Thymus (tissue), 11 donors: ENCODE results near the gene F5. TPM values are rescaled to one million over a fixed set of nuclear protein-coding genes. Genes with fewer than 3 reads are reported as not detected.

Experiments used
- DNase-seq, 9 donors: peaks; one replicate each; pipeline ENCODE4 v3.0.0-alpha.2; 2013; ENCODE audit warnings: low spot score in 9 of 9, low read depth in 6 of 9, missing footprints in 1 of 9
- H3K27ac ChIP-seq, 2 donors: one replicate each; pipeline ENCODE4 v1.5.1; 2013; ENCODE audit warnings: control low read depth in 1 of 2, low read depth in 1 of 2, low read length in 1 of 2, mild to moderate bottlenecking in 1 of 2, moderate library complexity in 1 of 2
- H3K27me3 ChIP-seq, 2 donors: one replicate each; pipeline ENCODE4 v1.5.1; 2013; ENCODE audit warnings: low read length in 1 of 2; ENCODE audit not compliant: control insufficient read depth in 2 of 2, insufficient read depth in 1 of 2
- H3K36me3 ChIP-seq, 2 donors: one replicate each; pipeline ENCODE4 v1.5.1; 2013; ENCODE audit warnings: low read length in 1 of 2, mild to moderate bottlenecking in 1 of 2, moderate library complexity in 1 of 2; ENCODE audit not compliant: control insufficient read depth in 2 of 2, insufficient read depth in 2 of 2
- H3K4me1 ChIP-seq, 2 donors: one replicate each; pipeline ENCODE4 v1.5.1; 2013; ENCODE audit warnings: low read length in 2 of 2; ENCODE audit not compliant: control insufficient read depth in 2 of 2, insufficient read depth in 2 of 2
- H3K4me3 ChIP-seq, 2 donors: one replicate each; pipeline ENCODE4 v1.5.1; 2013; ENCODE audit warnings: low read length in 2 of 2, control low read depth in 1 of 2, mild to moderate bottlenecking in 1 of 2
- H3K9me3 ChIP-seq, 2 donors: one replicate each; pipeline ENCODE4 v1.5.1; 2013; ENCODE audit warnings: low read length in 1 of 2, mild to moderate bottlenecking in 1 of 2; ENCODE audit not compliant: control insufficient read depth in 2 of 2, insufficient read depth in 1 of 2
- WGBS: extraction: QIAGEN DNeasy Blood & Tissue Kit; methylation state at CpG from one replicate; pipeline ENCODE4 v1.1.7; 2013; 5-methylcytosine and 5-hydroxymethylcytosine counted together
- polyA plus RNA-seq: library from polyadenylated mRNA; stranded (reverse); fragments of 200-250 nt; gene quantifications from one replicate; pipeline ENCODE4 v1.2.3, GENCODE V29; 2013
- total RNA-seq: library from RNA; stranded (reverse); fragments of 120-200 nt; gene quantifications from one replicate; pipeline ENCODE4 v1.2.4, GENCODE V29; 2013
- donor health status: healthy.

The F5 gene
- total and polyA plus RNA-seq, 2 donors = 0.85 to 4.1 TPM

DNA sequence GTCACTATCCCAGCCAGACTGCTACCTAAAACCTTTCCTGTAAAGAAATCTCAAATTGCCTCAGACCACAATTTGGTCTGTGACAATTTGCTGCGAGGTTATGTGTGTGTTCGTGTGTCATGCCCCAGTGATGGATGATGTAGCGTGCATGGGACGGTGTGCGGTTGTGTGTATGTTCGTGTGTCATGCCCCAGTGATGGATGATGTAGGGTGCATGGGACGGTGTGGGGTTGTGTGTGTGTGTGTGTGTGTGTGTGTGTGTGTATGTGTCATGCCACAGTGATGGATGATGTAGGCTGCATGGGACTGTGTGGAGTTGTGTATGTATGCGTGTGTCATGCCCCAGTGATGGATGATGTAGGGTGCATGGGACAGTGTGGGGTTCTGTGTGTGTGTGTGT, 34.3 kb upstream of the F5 start:
- H3K4me1 ChIP-seq = peaks cover 3 to 10% of the 10 kb centered on the region in 2 donors
- DNase-seq = no peak
- no peaks in the 10 kb centered on the region for H3K36me3 ChIP-seq
- 94% methylated on average over 8 of the region's 8 CpGs for WGBS
- no peaks in the 10 kb centered on the region for H3K9me3 ChIP-seq
- no peak overlapping the region for H3K27ac ChIP-seq
- H3K27me3 ChIP-seq = no peaks in the 10 kb centered on the region
- no peak overlapping the region for H3K4me3 ChIP-seq

DNA sequence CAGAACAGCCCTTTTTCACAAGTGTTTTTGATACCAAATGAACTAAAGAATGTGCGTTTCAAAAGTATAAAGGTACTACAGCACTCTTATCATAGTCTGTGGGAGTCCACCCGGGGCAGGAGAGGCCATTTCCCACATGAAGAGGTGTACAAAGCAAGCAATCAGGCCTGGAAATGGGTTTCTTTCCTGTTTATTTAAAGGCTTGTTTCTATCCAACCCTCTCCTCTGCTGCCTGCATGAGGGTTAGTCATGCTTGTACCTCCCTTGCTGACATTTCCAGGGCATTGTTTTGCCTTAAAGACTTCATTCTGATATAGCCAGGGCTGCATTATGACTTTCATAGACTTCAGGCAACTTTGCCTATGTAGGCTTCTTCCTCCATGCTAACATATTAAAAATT, 32.1 kb upstream of the F5 start:
- no peak for DNase-seq
- H3K9me3 ChIP-seq = no peaks in the 10 kb centered on the region
- peaks cover 0 to 3% of the 10 kb centered on the region in 2 donors for H3K4me1 ChIP-seq
- no peak overlapping the region for H3K27ac ChIP-seq
- WGBS = 94% methylated on average over 2 of the region's 2 CpGs
- no peaks in the 10 kb centered on the region for H3K36me3 ChIP-seq
- H3K27me3 ChIP-seq = no peaks in the 10 kb centered on the region
- H3K4me3 ChIP-seq = no peak overlapping the region

GRCh38 chr1:169615803-169616202, 29.5 kb upstream of the F5 start:
- H3K27ac ChIP-seq = no peak overlapping the region
- H3K4me1 ChIP-seq = no peaks in the 10 kb centered on the region
- H3K27me3 ChIP-seq = no peaks in the 10 kb centered on the region
- no peaks in the 10 kb centered on the region for H3K9me3 ChIP-seq
- no peak overlapping the region for H3K4me3 ChIP-seq
- no peaks in the 10 kb centered on the region for H3K36me3 ChIP-seq
- DNase-seq = no peak
- WGBS = 93% methylated on average over 5 of the region's 5 CpGs

GRCh38 chr1:169610858-169611257, 24.6 kb upstream of the F5 start:
- Histone ChIP-seq H3K4me1 (no peaks in the 10 kb centered on the region), H3K36me3 (no peaks in the 10 kb centered on the region), H3K27ac (no peak overlapping the region), H3K27me3 (no peaks in the 10 kb centered on the region), H3K4me3 (no peak overlapping the region), H3K9me3 (no peaks in the 10 kb centered on the region)
- no peak for DNase-seq
- 90% methylated on average over 6 of the region's 6 CpGs for WGBS

GRCh38 chr1:169610108-169610507, 23.8 kb upstream of the F5 start:
- Histone ChIP-seq H3K27ac (no peak overlapping the region), H3K27me3 (no peaks in the 10 kb centered on the region), H3K9me3 (no peaks in the 10 kb centered on the region), H3K4me1 (peaks cover 0 to 2% of the 10 kb centered on the region in 2 donors), H3K4me3 (no peak overlapping the region), H3K36me3 (no peaks in the 10 kb centered on the region)
- DNase-seq = no peak
- WGBS = 91% methylated on average over 1 of the region's 1 CpG

GRCh38 chr1:169608226-169608625, 21.9 kb upstream of the F5 start:
- H3K9me3 ChIP-seq = no peaks in the 10 kb centered on the region
- peaks cover 4 to 9% of the 10 kb centered on the region in 2 donors for H3K4me1 ChIP-seq
- H3K4me3 ChIP-seq = no peak overlapping the region
- H3K27ac ChIP-seq = no peak overlapping the region
- 95% methylated on average over 4 of the region's 4 CpGs for WGBS
- H3K36me3 ChIP-seq = no peaks in the 10 kb centered on the region
- no peak for DNase-seq
- H3K27me3 ChIP-seq = no peaks in the 10 kb centered on the region

GRCh38 chr1:169604781-169605560, 18.7 kb upstream of the F5 start:
- DNase-seq = peak in 3 of 9 donors; percentile 28 to 70 (median 44)
- Histone ChIP-seq H3K27me3 (no peaks in the 10 kb centered on the region), H3K4me1 (peaks cover 4 to 12% of the 10 kb centered on the region in 2 donors), H3K9me3 (no peaks in the 10 kb centered on the region), H3K36me3 (no peaks in the 10 kb centered on the region), H3K4me3 (no peak overlapping the region), H3K27ac (peak overlapping the region; percentile 49 to 65)
- WGBS = 42% methylated on average over 5 of the region's 5 CpGs

- no peaks in the 10 kb centered on the region for H3K27me3 ChIP-seq
- peak in 2 of 9 donors; percentile 36 to 64 for DNase-seq
- H3K27ac ChIP-seq = no peak overlapping the region
- H3K4me1 ChIP-seq = peaks cover 4 to 12% of the 10 kb centered on the region in 2 donors
- H3K4me3 ChIP-seq = no peak overlapping the region
- whole genome bisulfite sequencing = 33% methylated on average over 3 of the region's 3 CpGs
- H3K36me3 ChIP-seq = no peaks in the 10 kb centered on the region
- no peaks in the 10 kb centered on the region for H3K9me3 ChIP-seq
These were observed 15.0 kb upstream of the F5 start for GRCh38 chr1:169601096-169601881.
